Lung microvascular endothelial cell (primary cell): ENCODE measurements around the gene TNFRSF18. TPM values are rescaled to one million over a fixed set of nuclear protein-coding genes. Genes with fewer than 3 reads are reported as not detected.
A peak's percentile ranks its signal among the peaks of the same experiment; 100 is the strongest.

Experiments
- DNase-seq, 2 donors: peaks; one replicate each; pipeline versions ENCODE4 v3.0.0 to v3.0.0-alpha.2; 2010; ENCODE audit warnings: low read depth in 2 of 2
- total RNA-seq: library from RNA; depleted of rRNA; stranded (reverse); fragments of >200 nt; gene quantifications from 2 replicates; pipeline ENCODE4 v1.2.1, GENCODE V29; 2014

TNFRSF18 gene
- total RNA-seq, 1 donor from 2014 or later = 0.60 TPM

DNA sequence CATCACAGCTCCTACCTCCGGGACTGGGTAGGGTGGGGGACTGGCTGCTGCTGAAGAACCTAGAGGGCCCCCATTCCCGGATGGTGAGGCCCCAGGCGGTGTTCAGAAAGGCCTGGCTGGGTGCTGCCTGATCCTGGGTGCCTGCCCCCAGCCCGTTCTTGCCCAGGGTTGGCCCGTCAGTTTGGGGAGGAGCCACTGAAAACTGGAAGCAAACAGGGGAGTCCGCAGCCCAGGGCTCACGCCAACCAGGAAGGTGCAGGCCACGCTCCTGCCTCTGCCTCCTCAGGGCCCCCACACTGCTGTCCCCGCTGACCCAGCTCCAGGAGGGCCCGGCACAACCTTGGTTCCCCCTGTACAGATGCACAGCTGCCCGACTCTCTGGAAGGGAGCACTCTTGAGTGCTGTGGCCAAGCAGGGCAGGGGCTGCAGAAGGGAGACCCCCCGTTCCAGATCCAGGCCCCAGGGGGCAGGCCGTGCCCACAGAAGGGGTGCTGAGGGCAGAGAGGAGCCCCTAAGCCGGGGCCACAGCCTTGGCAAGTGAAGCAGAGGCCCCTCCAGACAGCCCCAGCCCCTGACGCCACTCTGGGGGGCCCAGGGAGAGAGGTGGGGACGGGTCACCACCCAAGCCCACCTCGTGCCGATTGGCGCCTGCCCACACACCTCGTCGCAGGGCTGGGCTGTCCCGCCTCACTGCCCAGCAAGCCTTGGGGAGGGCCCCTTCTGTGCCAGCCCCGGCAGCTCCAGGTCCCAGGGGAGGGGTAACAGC is 34.6 kb upstream of the TNFRSF18 start:
- no peak for DNase-seq

DNA sequence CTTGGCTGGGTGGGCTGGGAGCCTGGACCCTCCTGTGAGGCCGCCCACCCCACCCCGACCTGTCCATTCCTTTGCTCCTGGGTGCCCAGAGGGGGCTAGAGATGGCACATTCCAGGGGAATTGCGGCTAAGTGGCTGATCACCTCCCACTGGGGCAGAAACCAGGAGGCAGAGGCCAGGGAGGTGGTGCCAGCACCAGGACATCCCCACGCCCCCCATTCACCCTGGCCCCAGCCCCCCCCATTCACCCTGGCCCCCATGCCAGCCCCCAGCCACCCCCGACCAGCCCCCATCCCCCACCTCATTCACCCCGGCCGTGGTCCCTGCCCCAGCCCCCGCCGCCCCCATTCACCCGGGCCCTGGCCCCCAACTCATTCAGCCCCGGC is 33.9 kb upstream of the TNFRSF18 start:
- no peak for DNase-seq

DNA sequence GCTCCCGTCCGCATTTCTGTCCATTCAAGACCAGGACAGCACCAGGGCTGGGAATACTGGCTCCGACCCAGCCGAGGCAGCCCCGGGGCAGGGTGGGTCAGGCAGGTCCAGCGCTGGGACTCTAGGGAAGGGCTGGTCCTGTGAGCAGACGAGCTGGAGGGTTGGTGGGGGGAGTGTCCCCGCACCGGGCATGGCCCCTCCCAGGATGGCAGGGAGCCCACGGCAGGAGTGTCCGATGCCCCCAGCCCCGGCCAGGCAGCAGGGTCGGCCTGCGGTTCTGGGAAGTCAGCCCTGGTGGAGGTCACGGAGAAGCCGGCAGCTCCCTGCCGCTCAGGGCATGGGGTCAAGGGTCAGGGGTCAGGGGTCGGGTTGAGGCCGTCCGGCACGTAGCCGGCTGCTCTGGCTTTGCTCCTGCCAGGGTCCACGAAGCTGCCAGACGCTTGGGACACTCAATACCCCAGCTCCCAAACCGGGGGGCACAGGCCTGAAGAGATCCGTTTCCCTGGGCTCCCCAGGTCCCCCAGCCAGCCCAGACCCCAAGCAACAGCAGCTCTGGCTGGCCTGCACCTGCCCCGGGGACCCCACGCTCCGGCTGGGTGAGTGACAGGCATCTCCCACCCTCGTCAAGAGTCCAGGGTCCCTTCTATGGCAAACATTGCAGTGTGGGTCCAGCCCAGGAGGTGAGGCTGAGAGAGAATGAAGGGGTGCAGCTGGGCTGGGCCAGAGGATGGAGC is 33.4 kb upstream of the TNFRSF18 start:
- DNase-seq = no peak

GRCh38 chr1:1239227-1239613 is 32.8 kb upstream of the TNFRSF18 start:
- no peak for DNase-seq

GRCh38 chr1:1238702-1239178 is 32.3 kb upstream of the TNFRSF18 start:
- DNase-seq = no peak

DNA sequence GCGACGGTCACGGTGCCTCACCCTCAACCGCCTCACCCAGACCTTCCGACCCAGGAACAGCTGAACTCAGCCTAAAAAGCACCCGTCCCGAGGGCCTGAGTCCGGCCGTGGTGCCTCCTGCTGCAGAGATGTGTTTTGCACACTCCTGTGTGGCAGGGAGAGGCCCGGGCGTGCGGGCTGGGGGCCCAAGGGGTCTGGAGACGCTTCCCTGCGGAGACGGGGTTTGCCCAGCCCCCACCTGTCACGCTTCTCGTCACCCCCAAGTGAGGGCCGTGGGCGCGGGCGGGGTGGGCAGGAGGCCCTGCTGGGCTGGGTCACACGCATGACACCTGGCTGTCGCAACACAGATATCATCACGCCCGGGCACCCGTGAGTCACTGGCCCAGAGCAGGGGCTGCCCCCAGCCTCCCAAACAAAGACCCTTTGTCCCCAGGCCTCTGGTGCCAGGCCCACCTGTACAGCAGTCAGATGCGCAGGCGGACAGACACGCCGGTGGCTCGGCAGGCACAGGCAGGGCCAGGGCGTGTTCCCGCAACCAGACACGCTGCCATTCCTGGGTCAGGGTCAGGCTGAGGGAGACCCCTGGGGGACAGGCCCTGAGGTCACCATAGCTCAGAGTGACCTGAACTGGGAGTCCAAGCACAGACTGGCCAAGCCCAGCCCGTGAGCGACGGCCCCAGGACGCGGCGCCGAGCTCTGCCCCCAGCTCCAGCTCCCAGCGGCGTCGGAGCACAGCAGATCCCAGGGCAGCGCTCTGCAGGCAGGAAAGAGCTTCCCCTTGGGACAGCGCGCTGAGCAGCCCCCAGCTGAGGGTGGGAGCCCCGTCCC is 31.7 kb upstream of the TNFRSF18 start:
- DNase-seq = no peak

DNA sequence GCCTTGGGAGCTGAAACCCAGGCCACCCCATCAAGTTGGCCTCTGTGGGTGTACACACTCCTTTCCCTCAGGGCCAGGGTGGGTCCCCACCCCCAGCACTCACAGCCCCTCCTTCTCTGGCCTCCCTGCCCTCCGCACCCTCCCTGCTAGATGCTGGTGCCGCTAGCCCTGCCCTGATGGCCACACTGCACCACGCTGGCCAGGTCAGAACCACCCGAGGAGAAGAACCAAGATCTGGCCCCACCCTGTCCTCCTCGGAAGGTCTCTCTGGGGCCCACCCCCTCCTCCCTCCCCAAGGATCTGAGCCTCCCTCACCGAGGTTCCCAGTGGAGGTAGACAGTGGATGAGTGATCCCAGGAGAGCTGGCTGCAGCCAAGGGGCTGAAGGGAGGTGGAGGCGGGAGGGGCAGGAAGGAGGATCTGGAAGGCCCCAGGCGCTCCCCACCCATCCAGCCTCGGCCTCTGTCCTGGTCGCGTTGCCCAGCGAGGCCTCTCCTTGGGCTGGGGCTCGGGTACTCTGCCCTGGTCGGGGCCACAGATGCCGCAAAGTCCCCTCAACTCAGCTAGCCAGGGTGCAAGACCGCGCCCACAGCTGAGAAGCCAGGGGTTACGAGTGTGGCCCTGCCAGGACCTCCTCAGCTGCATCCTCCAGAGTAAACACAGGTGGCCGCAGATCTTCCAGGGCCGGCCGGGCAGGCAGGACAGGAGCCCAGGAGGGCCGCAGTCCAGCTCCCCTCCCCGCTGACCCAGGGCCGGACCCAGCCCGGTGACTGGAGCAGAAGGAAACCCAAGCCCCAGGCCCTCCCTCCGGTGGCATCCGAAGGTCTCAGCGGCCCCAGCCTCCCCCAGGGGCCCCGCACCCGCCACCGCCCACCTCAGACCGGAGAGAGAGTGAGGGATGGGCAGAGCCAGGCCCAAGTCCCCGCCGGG is 30.8 kb upstream of the TNFRSF18 start:
- no peak for DNase-seq

DNA sequence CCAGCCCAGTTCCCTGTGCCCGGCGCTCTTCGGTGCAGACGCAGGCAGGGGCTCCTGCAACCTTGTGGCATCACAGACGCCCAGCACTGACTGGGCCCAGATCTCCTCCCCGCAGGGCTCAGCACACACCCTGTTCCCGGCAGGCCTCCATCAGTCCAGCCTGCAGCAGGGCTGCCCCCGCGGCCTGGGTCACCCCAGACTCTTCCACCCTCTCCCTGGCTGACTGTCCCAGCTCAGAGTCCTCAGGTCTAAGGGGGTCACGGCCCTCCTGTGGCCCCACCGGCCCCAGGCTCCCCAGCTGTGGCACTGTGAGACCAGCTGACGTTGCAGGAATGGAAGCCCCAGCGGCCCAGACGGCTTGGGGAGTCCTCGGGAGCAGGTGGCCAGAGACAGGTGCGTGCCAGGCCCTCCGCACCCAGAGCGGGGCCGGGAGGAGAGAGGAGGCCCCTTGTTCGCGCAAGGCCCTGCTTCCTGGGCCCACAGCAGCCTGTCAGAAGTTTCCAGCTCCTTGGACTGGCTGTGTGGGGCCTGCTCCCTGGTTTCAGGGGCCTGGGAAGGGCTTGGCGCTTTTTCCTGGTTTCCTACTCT is 29.9 kb upstream of the TNFRSF18 start:
- no peak for DNase-seq

GRCh38 chr1:1235016-1235744 is 28.8 kb upstream of the TNFRSF18 start:
- no peak for DNase-seq

GRCh38 chr1:1234180-1234808 is 27.9 kb upstream of the TNFRSF18 start:
- no peak for DNase-seq

- DNase-seq = no peak
Observed at GRCh38 chr1:1233567-1233892, 27.1 kb upstream of the TNFRSF18 start.

DNA sequence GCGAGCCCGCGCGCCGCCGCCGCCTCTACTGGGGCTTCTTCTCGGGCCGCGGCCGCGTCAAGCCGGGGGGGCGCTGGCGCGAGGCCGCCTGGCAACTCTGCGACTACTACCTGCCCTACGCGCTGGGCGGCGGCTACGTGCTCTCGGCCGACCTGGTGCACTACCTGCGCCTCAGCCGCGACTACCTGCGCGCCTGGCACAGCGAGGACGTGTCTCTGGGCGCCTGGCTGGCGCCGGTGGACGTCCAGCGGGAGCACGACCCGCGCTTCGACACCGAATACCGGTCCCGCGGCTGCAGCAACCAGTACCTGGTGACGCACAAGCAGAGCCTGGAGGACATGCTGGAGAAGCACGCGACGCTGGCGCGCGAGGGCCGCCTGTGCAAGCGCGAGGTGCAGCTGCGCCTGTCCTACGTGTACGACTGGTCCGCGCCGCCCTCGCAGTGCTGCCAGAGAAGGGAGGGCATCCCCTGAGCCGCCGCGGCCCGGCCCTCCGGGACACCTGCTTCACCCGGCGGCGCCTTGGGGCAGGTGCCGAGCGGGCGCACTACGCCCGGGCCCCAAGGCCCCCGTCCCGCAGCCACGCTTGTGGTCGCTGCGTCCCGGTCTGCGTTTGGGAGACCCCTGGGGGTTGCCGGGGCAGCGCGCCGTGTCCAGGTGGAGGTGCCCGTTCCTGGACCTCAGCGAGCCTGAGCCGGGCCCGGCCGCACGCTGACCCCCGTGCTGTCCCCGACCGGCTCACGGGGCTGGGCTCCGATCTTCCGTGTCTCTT is 26.6 kb upstream of the TNFRSF18 start:
- DNase-seq = no peak

DNA sequence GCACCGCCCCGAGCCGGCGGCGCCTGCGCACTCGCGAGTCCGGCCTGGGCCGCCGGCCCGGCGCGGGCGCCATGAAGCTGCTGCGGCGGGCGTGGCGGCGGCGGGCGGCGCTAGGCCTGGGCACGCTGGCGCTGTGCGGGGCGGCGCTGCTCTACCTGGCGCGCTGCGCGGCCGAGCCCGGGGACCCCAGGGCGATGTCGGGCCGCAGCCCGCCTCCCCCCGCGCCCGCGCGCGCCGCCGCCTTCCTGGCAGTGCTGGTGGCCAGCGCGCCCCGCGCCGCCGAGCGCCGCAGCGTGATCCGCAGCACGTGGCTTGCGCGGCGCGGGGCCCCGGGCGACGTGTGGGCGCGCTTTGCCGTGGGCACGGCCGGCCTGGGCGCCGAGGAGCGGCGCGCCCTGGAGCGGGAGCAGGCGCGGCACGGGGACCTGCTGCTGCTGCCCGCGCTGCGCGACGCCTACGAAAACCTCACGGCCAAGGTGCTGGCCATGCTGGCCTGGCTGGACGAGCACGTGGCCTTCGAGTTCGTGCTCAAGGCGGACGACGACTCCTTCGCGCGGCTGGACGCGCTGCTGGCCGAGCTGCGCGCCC is 25.9 kb upstream of the TNFRSF18 start, which contains the start of gene B3GALT6:
Gene B3GALT6 (plus strand): TSS at position 30 of the 588 bp plus-strand sequence. CDS start 42 bp downstream, at position 72.
- no peak for DNase-seq

DNA sequence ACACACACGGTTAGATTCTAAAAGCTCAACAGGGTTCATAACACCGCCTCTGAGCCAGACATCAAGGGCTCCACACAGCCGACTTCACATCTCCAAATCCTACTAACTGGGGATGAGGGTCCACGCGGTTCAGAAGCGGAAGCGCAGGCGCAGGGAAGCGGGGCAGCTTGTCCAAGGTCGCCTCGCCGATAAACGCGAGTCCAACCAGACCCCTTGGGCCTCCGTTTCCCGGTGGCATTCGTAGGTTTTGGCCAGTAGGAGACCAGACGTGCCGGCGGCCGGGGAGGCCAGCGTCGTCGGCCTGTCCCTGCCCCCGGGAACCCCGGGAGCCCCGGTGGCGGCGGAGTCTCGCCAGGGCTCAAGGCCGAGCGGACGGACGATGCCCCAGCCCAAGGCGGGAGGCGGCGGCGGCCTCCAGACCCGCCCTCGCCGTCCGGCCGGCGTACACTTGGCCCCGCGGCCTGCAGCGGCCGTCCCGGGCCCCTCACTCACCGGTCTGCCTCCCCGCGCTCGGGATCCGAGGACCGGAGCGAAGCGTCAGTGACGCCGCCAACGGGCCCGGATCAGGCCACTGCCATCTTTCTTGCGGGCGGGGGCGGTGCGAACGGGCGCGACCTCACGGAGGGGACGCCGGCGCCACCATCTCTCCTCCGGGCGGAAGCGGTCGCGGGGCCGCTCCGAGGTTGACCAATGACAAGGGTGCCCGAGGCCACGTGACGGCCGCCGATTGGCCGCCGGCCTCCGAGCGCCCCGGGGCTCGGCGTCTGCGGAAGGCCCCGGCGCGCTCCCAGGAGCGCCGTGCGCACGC is 25.2 kb upstream of the TNFRSF18 start, which contains the start of gene SDF4:
Gene SDF4 (minus strand): TSS at position 602 of the 808 bp plus-strand sequence. CDS start 3,229 bp downstream, outside the sequence.
- DNase-seq = peak; percentile 98

GRCh38 chr1:1230656-1231399 is 24.4 kb upstream of the TNFRSF18 start:
- DNase-seq = peak; percentile 76 to 78

GRCh38 chr1:1229770-1230169 is 23.4 kb upstream of the TNFRSF18 start:
- DNase-seq = no peak
